Hematopoietic multipotent progenitor cell treated with erythropoietin and hydrocortisone succinate and interleukin-3 and kit ligand, for 6 days (in vitro differentiated cells): ENCODE measurements around the gene VSIG10L.

Experiments
- DNase-seq: peaks from one replicate; pipeline ENCODE4 v3.0.0-alpha.2; 2015

VSIG10L gene

GRCh38 chr19:51365211-51365964 lies 23.4 kb upstream of the VSIG10L start:
- DNase-seq: peak; percentile 61

- no peak for DNase-seq
Observed at GRCh38 chr19:51364200-51365106, 22.5 kb upstream of the VSIG10L start.

GRCh38 chr19:51361239-51361638 lies 19.3 kb upstream of the VSIG10L start:
- no peak for DNase-seq

- no peak for DNase-seq
Observed at GRCh38 chr19:51359294-51359693, 17.4 kb upstream of the VSIG10L start.

GRCh38 chr19:51357952-51358351 lies 16.0 kb upstream of the VSIG10L start:
- DNase-seq: no peak

- no peak for DNase-seq
Observed at GRCh38 chr19:51356159-51356801, 14.3 kb upstream of the VSIG10L start.

GRCh38 chr19:51354742-51355148 lies 12.8 kb upstream of the VSIG10L start:
- DNase-seq: peak; percentile 45

- DNase-seq: no peak
Observed at GRCh38 chr19:51354103-51354741, 12.3 kb upstream of the VSIG10L start.

GRCh38 chr19:51352783-51353360 lies 10.9 kb upstream of the VSIG10L start:
- DNase-seq: no peak

GRCh38 chr19:51351266-51351990 lies 9.5 kb upstream of the VSIG10L start:
- no peak for DNase-seq

GRCh38 chr19:51347209-51347928 lies 5.4 kb upstream of the VSIG10L start:
- DNase-seq: no peak

- no peak for DNase-seq
Observed at GRCh38 chr19:51346742-51347141, 4.8 kb upstream of the VSIG10L start.

- no peak for DNase-seq
Observed at GRCh38 chr19:51345076-51345620, 3.2 kb upstream of the VSIG10L start.

GRCh38 chr19:51342631-51343569 lies 961 bp upstream of the VSIG10L start:
- DNase-seq: no peak

- no peak for DNase-seq
Observed at GRCh38 chr19:51341066-51341465, 873 bp downstream of the VSIG10L start.

- peak; percentile 98 for DNase-seq
Observed at GRCh38 chr19:51339687-51340656, 2.0 kb downstream of the VSIG10L start.

GRCh38 chr19:51339313-51339686 lies 2.6 kb downstream of the VSIG10L start:
- DNase-seq: no peak

GRCh38 chr19:51338563-51339312 lies 3.2 kb downstream of the VSIG10L start:
- DNase-seq: peak; percentile 88
